HepG2 (cell line): ENCODE data around the gene NOL4L. TPM values are rescaled to one million over a fixed set of nuclear protein-coding genes. Genes with fewer than 3 reads are reported as not detected.

Experiments used
- ARNT ChIP-seq: fragments of 450-650 bp; IDR thresholded peaks from 2 replicates; pipeline ENCODE4 v1.6.1; 2017
- ATF7 ChIP-seq, 2 experiments: fragments of 450-650 bp in 1 of 2; sonication (generic) in 1 of 2; formaldehyde crosslinking in 1 of 2; IDR thresholded peaks; 2 replicates each; pipeline versions ENCODE4 v1.4.0 to v1.6.1; 2016 to 2020; ENCODE audit warnings: antibody characterized with exemption in 1 of 2, mild to moderate bottlenecking in 1 of 2, missing genetic modification reagents in 1 of 2
- EP300 ChIP-seq, 3 experiments: sonication (generic) in 1 of 3; formaldehyde crosslinking in 1 of 3; IDR thresholded peaks; 2 replicates each; pipeline versions ENCODE4 v1.5.1 to v1.6.1; 2011 to 2020; ENCODE audit warnings: low read depth in 2 of 3, low read length in 2 of 3, borderline replicate concordance in 1 of 3, improper control_type of control experiment in 1 of 3, mild to moderate bottlenecking in 1 of 3, missing genetic modification reagents in 1 of 3, moderate library complexity in 1 of 3
- JARID2 ChIP-seq: sonication (generic); formaldehyde crosslinking; IDR thresholded peaks from 2 replicates; pipeline ENCODE4 v1.8.1; 2023; ENCODE audit warnings: missing genetic modification reagents, inconsistent platforms; ENCODE audit not compliant: insufficient replicate concordance
- MED1 ChIP-seq: sonication (generic); formaldehyde crosslinking; IDR thresholded peaks from 2 replicates; pipeline ENCODE4 v1.4.0; 2020; ENCODE audit warnings: missing genetic modification reagents
- NFE2 ChIP-seq: sonication (generic); formaldehyde crosslinking; IDR thresholded peaks from 2 replicates; pipeline ENCODE4 v1.4.0; 2020; ENCODE audit warnings: missing genetic modification reagents
- SOX6 ChIP-seq, 2 experiments: fragments of 450-650 bp in 1 of 2; sonication (generic) in 1 of 2; formaldehyde crosslinking in 1 of 2; IDR thresholded peaks; 2 replicates each; pipeline versions ENCODE4 v1.4.0 to v1.6.1; 2017 to 2020; ENCODE audit warnings: antibody characterized with exemption in 1 of 2, mild to moderate bottlenecking in 1 of 2, missing genetic modification reagents in 1 of 2
- SSRP1 ChIP-seq: IDR thresholded peaks from 2 replicates; pipeline ENCODE4 v1.6.1; 2016; ENCODE audit warnings: control low read depth
- THAP11 ChIP-seq: IDR thresholded peaks from 2 replicates; pipeline ENCODE4 v1.6.1; 2016; ENCODE audit warnings: missing biosample characterization, missing genetic modification reagents
- TMF1 ChIP-seq: sonication (generic); formaldehyde crosslinking; IDR thresholded peaks from 2 replicates; pipeline ENCODE4 v1.8.1; 2022; ENCODE audit warnings: low read depth, missing genetic modification reagents
- TRIM24 ChIP-seq: sonication (generic); formaldehyde crosslinking; IDR thresholded peaks from 2 replicates; pipeline ENCODE4 v1.8.0; 2022; ENCODE audit warnings: mild to moderate bottlenecking, missing genetic modification reagents
- U2AF2 ChIP-seq: fragments of 200-400 bp; formaldehyde crosslinking; IDR thresholded peaks from 2 replicates; pipeline ENCODE4 v1.6.1; 2017; ENCODE audit warnings: low read depth, mild to moderate bottlenecking, low read length
- ZMAT3 ChIP-seq: sonication (generic); formaldehyde crosslinking; conservative IDR thresholded peaks from 2 replicates; pipeline ENCODE4 v1.7.0; 2021; ENCODE audit warnings: missing genetic modification reagents
- ZMYM4 ChIP-seq: sonication (generic); formaldehyde crosslinking; IDR thresholded peaks from 2 replicates; pipeline ENCODE4 v1.8.1; 2023; ENCODE audit warnings: mild to moderate bottlenecking, missing genetic modification reagents
- ZNF75D ChIP-seq: sonication (generic); formaldehyde crosslinking; IDR thresholded peaks from 2 replicates; pipeline ENCODE4 v1.8.1; 2023; ENCODE audit warnings: missing genetic modification reagents, mild to moderate bottlenecking, borderline replicate concordance
- ZNF780A ChIP-seq: sonication (generic); formaldehyde crosslinking; IDR thresholded peaks from 2 replicates; pipeline ENCODE4 v1.8.0; 2022; ENCODE audit warnings: mild to moderate bottlenecking, missing genetic modification reagents, moderate library complexity
- polyA plus RNA-seq, 8 experiments: library from polyadenylated mRNA; depleted of rRNA in 3 of 8; stranded (reverse) in 7 of 8; unstranded in 1 of 8; fragments of >200 nt; fragmentation: Illumina TruSeq in 4 of 8; extraction: Trizol in 4 of 8; gene quantifications; 2 replicates each; pipeline versions ENCODE4 v1.2.1 to v1.2.3, GENCODE V29; 2011 to 2016; ENCODE audit warnings: low read depth in 4 of 8, missing spikeins in 1 of 8, mixed read lengths in 1 of 8; ENCODE audit not compliant: insufficient read depth in 1 of 8
- total RNA-seq, 5 experiments: library from RNA; depleted of rRNA; stranded (reverse); fragments of >200 nt; fragmentation: Illumina TruSeq; extraction: Trizol; gene quantifications; 2 replicates each; pipeline ENCODE4 v1.2.3, GENCODE V29; 2016; ENCODE audit warnings: low read depth in 1 of 5
- TF ChIP-seq, protein P1 (sequence below): sonication (generic); formaldehyde crosslinking; IDR thresholded peaks from 2 replicates; pipeline ENCODE4 v1.8.1; 2023; ENCODE audit warnings: missing genetic modification reagents, inconsistent platforms, borderline replicate concordance
- TF ChIP-seq, protein P2 (sequence below): sonication (generic); formaldehyde crosslinking; IDR thresholded peaks from 2 replicates; pipeline ENCODE4 v1.4.0; 2020; ENCODE audit warnings: mild to moderate bottlenecking, missing genetic modification reagents
- TF ChIP-seq, protein P3 (sequence below): sonication (generic); formaldehyde crosslinking; IDR thresholded peaks from 2 replicates; pipeline ENCODE4 v1.5.1; 2020; ENCODE audit warnings: mild to moderate bottlenecking, moderate library complexity, missing genetic modification reagents
- TF ChIP-seq, protein P4 (sequence below): IDR thresholded peaks from 2 replicates; pipeline ENCODE4 v1.6.1; 2016; ENCODE audit warnings: mild to moderate bottlenecking

The NOL4L gene
- total and polyA plus RNA-seq, 2 of the 13 experiments (the other 11 are each of a cell fraction or from before 2014, with no cell fraction given) = 16.6 to 35.4 TPM

DNA sequence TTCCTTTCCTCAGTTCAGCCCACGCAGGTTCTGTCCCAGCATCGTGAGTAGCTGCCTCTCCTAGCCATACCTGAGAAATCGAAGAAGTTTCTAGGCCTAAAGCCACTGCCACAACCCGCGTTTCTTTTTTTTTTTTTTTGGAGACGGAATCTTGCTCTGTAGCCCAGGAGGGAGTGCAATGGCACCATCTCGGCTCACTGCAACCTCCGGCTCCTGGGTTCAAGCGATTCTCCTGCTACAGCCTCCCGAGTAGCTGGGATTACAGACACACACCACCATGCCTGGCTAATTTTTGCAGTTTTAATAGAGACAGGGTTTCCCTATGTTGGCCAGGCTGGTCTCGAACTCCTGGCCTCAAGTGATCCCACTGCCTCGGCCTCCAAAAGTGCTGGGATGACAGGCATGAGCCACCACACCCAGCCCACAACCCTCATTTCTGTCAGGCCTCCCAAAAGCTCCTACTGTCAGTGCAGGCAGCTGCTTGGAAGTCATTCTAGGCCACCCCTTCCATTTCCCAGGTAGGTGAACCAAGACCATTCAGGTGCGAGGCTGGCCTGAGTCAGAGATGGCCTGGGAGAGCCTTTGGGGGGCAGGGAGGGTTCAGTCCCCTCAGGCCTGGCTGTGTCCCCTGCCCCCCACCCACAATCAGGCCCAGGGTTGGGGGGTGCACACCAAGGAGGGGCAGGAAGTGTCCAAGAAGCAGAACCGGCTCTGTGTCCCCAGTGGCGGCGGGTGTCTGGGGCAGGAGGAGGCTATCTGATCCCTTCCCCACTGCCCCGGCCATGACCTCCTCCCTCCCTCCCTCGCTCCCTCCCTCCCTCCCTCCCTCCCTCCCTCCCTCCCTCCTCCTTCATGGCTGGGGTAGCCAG, 47.2 kb downstream of the NOL4L start (continued):
- TF ChIP-seq, protein P1, sequence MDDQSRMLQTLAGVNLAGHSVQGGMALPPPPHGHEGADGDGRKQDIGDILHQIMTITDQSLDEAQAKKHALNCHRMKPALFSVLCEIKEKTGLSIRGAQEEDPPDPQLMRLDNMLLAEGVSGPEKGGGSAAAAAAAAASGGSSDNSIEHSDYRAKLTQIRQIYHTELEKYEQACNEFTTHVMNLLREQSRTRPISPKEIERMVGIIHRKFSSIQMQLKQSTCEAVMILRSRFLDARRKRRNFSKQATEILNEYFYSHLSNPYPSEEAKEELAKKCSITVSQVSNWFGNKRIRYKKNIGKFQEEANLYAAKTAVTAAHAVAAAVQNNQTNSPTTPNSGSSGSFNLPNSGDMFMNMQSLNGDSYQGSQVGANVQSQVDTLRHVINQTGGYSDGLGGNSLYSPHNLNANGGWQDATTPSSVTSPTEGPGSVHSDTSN (CRISPR knock-in tag) = no peak
- no peak for TF ChIP-seq TRIM24
- TF ChIP-seq ZMYM4 (CRISPR knock-in tag) = no peak
- no peak for TF ChIP-seq U2AF2
- TF ChIP-seq THAP11 = no peak
- TF ChIP-seq NFE2 = no peak
- no peak for TF ChIP-seq ZNF75D (CRISPR knock-in tag)
- TF ChIP-seq ZMAT3 (CRISPR knock-in tag) = peak; percentile 68; the same call in 1 of the 2 replicates
- TF ChIP-seq ATF7 (IDR thresholded peaks at IDR 0.05) = no peak
- TF ChIP-seq ATF7 (CRISPR knock-in tag; IDR thresholded peaks at IDR 0.05) = no peak
- TF ChIP-seq JARID2 (CRISPR knock-in tag) = no peak
- TF ChIP-seq EP300 (IDR thresholded peaks at IDR 0.05; ENCODE audit: low read depth in 2 of 2, low read length in 2 of 2) = peak in 1 of 2 experiments; percentile 58; a peak in 1 of 4 replicates
- no peak for TF ChIP-seq EP300 (CRISPR knock-in tag; IDR thresholded peaks at IDR 0.05; ENCODE audit: borderline replicate concordance)
- TF ChIP-seq, protein P2, sequence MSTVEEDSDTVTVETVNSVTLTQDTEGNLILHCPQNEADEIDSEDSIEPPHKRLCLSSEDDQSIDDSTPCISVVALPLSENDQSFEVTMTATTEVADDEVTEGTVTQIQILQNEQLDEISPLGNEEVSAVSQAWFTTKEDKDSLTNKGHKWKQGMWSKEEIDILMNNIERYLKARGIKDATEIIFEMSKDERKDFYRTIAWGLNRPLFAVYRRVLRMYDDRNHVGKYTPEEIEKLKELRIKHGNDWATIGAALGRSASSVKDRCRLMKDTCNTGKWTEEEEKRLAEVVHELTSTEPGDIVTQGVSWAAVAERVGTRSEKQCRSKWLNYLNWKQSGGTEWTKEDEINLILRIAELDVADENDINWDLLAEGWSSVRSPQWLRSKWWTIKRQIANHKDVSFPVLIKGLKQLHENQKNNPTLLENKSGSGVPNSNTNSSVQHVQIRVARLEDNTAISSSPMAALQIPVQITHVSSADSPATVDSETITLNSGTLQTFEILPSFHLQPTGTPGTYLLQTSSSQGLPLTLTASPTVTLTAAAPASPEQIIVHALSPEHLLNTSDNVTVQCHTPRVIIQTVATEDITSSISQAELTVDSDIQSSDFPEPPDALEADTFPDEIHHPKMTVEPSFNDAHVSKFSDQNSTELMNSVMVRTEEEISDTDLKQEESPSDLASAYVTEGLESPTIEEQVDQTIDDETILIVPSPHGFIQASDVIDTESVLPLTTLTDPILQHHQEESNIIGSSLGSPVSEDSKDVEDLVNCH (CRISPR knock-in tag) = no peak
- no peak for TF ChIP-seq SOX6 (IDR thresholded peaks at IDR 0.05)
- peak; percentile 29; the same call in 1 of the 2 replicates for TF ChIP-seq SOX6 (CRISPR knock-in tag; IDR thresholded peaks at IDR 0.05)
- TF ChIP-seq ARNT = no peak
- no peak for TF ChIP-seq ZNF780A (CRISPR knock-in tag)
- TF ChIP-seq TMF1 (CRISPR knock-in tag) = no peak
- TF ChIP-seq, protein P3, sequence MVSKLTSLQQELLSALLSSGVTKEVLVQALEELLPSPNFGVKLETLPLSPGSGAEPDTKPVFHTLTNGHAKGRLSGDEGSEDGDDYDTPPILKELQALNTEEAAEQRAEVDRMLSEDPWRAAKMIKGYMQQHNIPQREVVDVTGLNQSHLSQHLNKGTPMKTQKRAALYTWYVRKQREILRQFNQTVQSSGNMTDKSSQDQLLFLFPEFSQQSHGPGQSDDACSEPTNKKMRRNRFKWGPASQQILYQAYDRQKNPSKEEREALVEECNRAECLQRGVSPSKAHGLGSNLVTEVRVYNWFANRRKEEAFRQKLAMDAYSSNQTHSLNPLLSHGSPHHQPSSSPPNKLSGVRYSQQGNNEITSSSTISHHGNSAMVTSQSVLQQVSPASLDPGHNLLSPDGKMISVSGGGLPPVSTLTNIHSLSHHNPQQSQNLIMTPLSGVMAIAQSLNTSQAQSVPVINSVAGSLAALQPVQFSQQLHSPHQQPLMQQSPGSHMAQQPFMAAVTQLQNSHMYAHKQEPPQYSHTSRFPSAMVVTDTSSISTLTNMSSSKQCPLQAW = peak; percentile 68
- 0 out of 2 replicates have a peak, but pooled peaks have one; percentile 22 for TF ChIP-seq MED1 (CRISPR knock-in tag)
- no peak for TF ChIP-seq SSRP1 (CRISPR knock-in tag)
- TF ChIP-seq, protein P4, sequence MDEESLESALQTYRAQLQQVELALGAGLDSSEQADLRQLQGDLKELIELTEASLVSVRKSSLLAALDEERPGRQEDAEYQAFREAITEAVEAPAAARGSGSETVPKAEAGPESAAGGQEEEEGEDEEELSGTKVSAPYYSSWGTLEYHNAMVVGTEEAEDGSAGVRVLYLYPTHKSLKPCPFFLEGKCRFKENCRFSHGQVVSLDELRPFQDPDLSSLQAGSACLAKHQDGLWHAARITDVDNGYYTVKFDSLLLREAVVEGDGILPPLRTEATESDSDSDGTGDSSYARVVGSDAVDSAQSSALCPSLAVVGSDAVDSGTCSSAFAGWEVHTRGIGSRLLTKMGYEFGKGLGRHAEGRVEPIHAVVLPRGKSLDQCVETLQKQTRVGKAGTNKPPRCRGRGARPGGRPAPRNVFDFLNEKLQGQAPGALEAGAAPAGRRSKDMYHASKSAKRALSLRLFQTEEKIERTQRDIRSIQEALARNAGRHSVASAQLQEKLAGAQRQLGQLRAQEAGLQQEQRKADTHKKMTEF (CRISPR knock-in tag) = no peak
